DMS114 treated with DMSO at 0.1 percent for 48 hours (cell line): ENCODE measurements around the gene B3GALT6.
A peak's percentile ranks its signal among the peaks of the same experiment; 100 is the strongest.

ENCODE experiments used
- DNase-seq: peaks from one replicate; lab custom pipeline; 2025; ENCODE audit not compliant: unreplicated experiment; lab: John Stamatoyannopoulos, UW

Gene B3GALT6

GRCh38 chr1:1230656-1231399, 1.2 kb upstream of the B3GALT6 start:
- peak; percentile 36 for DNase-seq

- peak; percentile 85 for DNase-seq
These were observed 433 bp upstream of the B3GALT6 start, which contains the start of gene SDF4 for GRCh38 chr1:1231400-1232207. TSS of gene SDF4 (minus strand) at chr1:1232001. CDS start at chr1:1228772, 3,229 bp downstream.

GRCh38 chr1:1232796-1233566, 944 bp downstream of the B3GALT6 start:
- DNase-seq = no peak

GRCh38 chr1:1233567-1233892, 1.5 kb downstream of the B3GALT6 start:
- no peak for DNase-seq

GRCh38 chr1:1234180-1234808, 2.3 kb downstream of the B3GALT6 start:
- no peak for DNase-seq

GRCh38 chr1:1235016-1235744, 3.1 kb downstream of the B3GALT6 start:
- DNase-seq = no peak

- DNase-seq = no peak
These were observed 4.2 kb downstream of the B3GALT6 start for GRCh38 chr1:1236176-1236763.

GRCh38 chr1:1236945-1237873, 5.2 kb downstream of the B3GALT6 start:
- no peak for DNase-seq

GRCh38 chr1:1237874-1238701, 6.1 kb downstream of the B3GALT6 start:
- DNase-seq = no peak

GRCh38 chr1:1238702-1239178, 6.7 kb downstream of the B3GALT6 start:
- DNase-seq = no peak

- no peak for DNase-seq
These were observed 7.2 kb downstream of the B3GALT6 start for GRCh38 chr1:1239227-1239613.

GRCh38 chr1:1239614-1240347, 7.7 kb downstream of the B3GALT6 start:
- DNase-seq = no peak

- no peak for DNase-seq
These were observed 8.3 kb downstream of the B3GALT6 start for GRCh38 chr1:1240348-1240732.

GRCh38 chr1:1240822-1241587, 9.0 kb downstream of the B3GALT6 start:
- no peak for DNase-seq

GRCh38 chr1:1241588-1242219, 9.7 kb downstream of the B3GALT6 start:
- no peak for DNase-seq
